Measurements from ENCODE around the gene GRIN2C.

DNA sequence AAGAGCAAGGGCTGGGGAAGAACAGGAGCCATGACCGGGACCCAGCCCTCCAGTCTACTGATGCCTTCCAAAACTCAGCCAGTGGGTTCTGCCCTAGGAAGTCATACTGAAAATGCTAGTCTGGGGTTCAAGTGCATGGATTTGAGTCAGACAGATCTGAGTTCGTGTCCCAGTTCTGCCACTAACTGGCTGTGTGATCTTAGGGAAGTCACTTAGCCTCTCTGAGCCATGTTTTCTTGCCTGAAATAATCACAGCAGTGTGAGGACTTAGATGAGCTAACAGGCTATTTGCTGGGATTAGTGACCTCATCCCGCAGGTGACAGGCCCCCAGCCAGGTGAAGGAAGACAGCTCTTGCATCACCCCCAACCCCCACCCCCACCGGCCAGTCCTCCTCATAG, 4.4 kb downstream of the GRIN2C start:
- TF ChIP-seq, protein P1, sequence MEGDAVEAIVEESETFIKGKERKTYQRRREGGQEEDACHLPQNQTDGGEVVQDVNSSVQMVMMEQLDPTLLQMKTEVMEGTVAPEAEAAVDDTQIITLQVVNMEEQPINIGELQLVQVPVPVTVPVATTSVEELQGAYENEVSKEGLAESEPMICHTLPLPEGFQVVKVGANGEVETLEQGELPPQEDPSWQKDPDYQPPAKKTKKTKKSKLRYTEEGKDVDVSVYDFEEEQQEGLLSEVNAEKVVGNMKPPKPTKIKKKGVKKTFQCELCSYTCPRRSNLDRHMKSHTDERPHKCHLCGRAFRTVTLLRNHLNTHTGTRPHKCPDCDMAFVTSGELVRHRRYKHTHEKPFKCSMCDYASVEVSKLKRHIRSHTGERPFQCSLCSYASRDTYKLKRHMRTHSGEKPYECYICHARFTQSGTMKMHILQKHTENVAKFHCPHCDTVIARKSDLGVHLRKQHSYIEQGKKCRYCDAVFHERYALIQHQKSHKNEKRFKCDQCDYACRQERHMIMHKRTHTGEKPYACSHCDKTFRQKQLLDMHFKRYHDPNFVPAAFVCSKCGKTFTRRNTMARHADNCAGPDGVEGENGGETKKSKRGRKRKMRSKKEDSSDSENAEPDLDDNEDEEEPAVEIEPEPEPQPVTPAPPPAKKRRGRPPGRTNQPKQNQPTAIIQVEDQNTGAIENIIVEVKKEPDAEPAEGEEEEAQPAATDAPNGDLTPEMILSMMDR (IDR thresholded peaks at IDR 0.05): no peak
- TF ChIP-seq POLR2A (IDR thresholded peaks at IDR 0.05): no peak
- no peak for TF ChIP-seq POLR2AphosphoS5 (IDR thresholded peaks at IDR 0.05)
- TF ChIP-seq EP300 (IDR thresholded peaks at IDR 0.05): no peak

All from sigmoid colon (tissue), 4 donors.